Activated CD4-positive, alpha-beta T cell treated with anti-CD3 and anti-CD28 coated beads, Interleukin-2, amount 10 ng/mL, durations not matched to agents 24 days and 14 days (primary cell): Measurements from ENCODE around the gene CFHR1. TPM values are rescaled to one million over a fixed set of nuclear protein-coding genes. Genes with fewer than 3 reads are reported as not detected.
"Not testable (repeated sequence)": the region's sequence is repeated elsewhere in the genome, so short reads cannot be mapped to it uniquely, and the experiment has no call there.

Source experiments
- DNase-seq: peaks from one replicate; pipeline ENCODE4 v3.0.0; 2022
- H3K27ac Mint-ChIP-seq: one replicate; pipeline ENCODE4 v1.8.0; 2022; ENCODE audit warnings: mild to moderate bottlenecking, mixed read lengths
- H3K27me3 Mint-ChIP-seq: one replicate; pipeline ENCODE4 v1.8.0; 2022; ENCODE audit warnings: mixed read lengths
- H3K36me3 Mint-ChIP-seq: one replicate; pipeline ENCODE4 v1.8.0; 2022; ENCODE audit warnings: low read depth, mild to moderate bottlenecking, mixed read lengths
- H3K4me1 Mint-ChIP-seq: one replicate; pipeline ENCODE4 v1.8.0; 2021; ENCODE audit warnings: mixed read lengths
- H3K4me3 Mint-ChIP-seq: one replicate; pipeline ENCODE4 v1.8.0; 2022; ENCODE audit warnings: mild to moderate bottlenecking, moderate library complexity, mixed read lengths
- H3K9me3 Mint-ChIP-seq: one replicate; pipeline ENCODE4 v1.8.0; 2021; ENCODE audit warnings: mixed read lengths
- intact Hi-C: fragments of 100-400 bp; cut with micrococcal nuclease; formaldehyde crosslinking; loops from one replicate; pipeline ENCODE4 v1.15.1; 2023
- total RNA-seq: library from RNA; stranded (reverse); gene quantifications from 2 replicates; pipeline ENCODE4 v1.2.3, GENCODE V29; 2022

CFHR1 gene
- total RNA-seq = not detected in 2 replicates

DNA sequence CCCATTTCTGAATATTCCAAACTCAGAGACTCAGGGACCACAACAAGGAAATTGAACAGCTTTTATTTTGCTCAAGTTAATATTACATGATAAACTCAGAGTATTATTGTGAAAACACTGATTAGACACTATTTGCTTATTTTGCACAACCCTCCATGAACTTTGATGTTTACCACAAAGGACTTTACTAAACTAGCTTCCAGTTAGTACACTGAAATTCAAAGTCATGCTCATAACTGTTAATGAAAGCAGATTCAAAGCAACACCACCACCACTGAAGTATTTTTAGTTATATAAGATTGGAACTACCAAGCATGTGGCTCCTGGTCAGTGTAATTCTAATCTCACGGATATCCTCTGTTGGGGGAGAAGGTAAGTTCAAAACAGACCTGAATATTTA lies at the start of gene CFHR1:
CFHR1 (plus strand) TSS at position 201 of the 400 bp plus-strand sequence; CDS start at position 315, 114 bp downstream.
- not testable (repeated sequence) for H3K4me1 Mint-ChIP-seq, H3K4me3 Mint-ChIP-seq, H3K9me3 Mint-ChIP-seq, H3K27ac Mint-ChIP-seq, H3K27me3 Mint-ChIP-seq, DNase-seq, H3K36me3 Mint-ChIP-seq
- intact Hi-C loops = loop anchor here (10.0 kb wide), 1 partner anchor 125 kb away; the partner anchor contains the start of gene CFHR2

DNA sequence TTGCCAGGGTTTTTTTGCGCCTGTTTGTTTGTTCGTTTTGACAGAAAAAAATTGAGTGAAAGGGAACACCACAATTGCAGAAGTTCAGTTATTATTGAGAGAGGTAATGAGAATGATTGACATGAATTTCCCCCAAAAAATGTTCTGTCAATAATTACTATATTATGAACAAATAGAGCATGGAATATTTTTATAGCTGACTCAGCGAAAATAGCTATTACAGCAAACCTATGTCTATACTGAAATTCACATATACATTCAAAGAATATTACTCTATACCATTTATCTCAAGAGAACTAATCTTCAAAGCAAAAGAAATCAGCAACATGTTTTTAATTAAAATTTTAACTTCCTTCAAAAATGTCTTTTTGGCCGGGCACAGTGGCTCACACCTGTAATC lies 49.7 kb upstream of the CFHR1 start:
- DNase-seq, H3K27me3 Mint-ChIP-seq, H3K4me3 Mint-ChIP-seq, H3K36me3 Mint-ChIP-seq, H3K9me3 Mint-ChIP-seq, intact Hi-C loops, H3K27ac Mint-ChIP-seq, H3K4me1 Mint-ChIP-seq: not testable (repeated sequence)

DNA sequence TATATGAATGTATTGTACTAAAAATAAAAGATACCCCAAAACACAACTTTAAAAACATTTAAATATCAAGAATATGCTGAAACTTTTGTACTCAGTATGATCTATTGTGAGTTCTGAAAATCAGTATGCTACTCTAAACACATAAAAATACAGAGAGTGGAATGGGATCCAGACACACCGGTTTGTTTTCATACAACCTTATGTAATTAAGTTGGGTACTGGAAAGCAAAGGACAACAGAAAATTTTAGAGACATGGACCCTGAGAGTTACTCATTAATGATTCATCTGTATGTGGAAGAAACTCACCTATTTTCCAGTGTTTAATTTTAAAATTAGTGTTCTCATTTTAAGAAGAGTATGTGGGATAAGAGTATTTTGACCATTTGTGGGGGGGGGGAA lies 45.8 kb upstream of the CFHR1 start:
- Mint-ChIP-seq H3K9me3 (no peaks in the 10 kb centered on the region), H3K4me1 (no peaks in the 10 kb centered on the region), H3K27me3 (no peaks in the 10 kb centered on the region), H3K4me3 (no peak overlapping the region), H3K27ac (no peak overlapping the region), H3K36me3 (no peaks in the 10 kb centered on the region)
- no peak for DNase-seq
- intact Hi-C loops = no loop called here

DNA sequence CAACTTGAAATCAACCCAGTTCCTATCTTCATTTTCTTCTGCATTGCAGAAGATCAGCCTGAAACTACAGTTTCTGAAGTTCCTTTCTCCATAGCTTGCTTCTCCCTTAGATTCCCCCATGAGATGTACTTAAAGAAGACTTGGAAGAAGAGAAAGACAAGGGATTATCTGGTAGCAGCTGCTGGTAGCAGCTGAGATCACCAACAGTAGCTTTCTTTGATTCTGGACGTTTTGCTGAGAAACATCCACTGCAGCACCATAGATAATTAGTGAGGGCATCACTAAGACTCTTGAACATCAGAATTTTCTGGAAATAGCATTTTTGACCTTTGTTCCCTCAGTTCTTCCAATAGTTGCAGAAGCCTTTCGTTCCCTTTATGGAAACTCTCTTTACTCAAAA lies 45.4 kb upstream of the CFHR1 start:
- Mint-ChIP-seq H3K9me3 (no peaks in the 10 kb centered on the region), H3K27ac (no peak overlapping the region), H3K4me1 (no peaks in the 10 kb centered on the region), H3K36me3 (no peaks in the 10 kb centered on the region), H3K4me3 (no peak overlapping the region), H3K27me3 (no peaks in the 10 kb centered on the region)
- DNase-seq = no peak
- intact Hi-C loops = no loop called here

DNA sequence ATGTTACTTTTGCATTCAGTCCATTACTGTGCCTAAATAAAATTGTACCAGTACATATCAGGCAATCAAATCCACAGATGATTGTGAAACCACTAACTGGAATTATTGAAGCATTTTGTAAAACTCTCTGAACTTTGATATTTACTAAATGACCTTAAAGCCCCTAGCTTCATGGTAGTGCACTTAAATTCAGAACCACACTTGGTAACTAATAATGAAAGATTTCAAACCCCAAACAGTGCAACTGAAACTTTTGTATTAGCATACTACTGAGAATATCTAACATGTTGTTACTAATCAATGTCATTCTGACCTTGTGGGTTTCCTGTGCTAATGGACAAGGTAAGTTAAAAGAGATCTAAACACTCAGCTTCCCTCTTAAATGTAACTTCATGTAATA lies 44.9 kb upstream of the CFHR1 start, which contains the start of gene CFHR3:
CFHR3 (plus strand) TSS at position 238 of the 400 bp plus-strand sequence; CDS start at position 285, 47 bp downstream.
- H3K4me1 Mint-ChIP-seq = no peaks in the 10 kb centered on the region
- no peaks in the 10 kb centered on the region for H3K9me3 Mint-ChIP-seq
- DNase-seq = no peak
- H3K4me3 Mint-ChIP-seq = no peak within 1 kb of the TSS
- intact Hi-C loops = no loop called here
- no peaks in the 10 kb centered on the region for H3K36me3 Mint-ChIP-seq
- H3K27ac Mint-ChIP-seq = no peak within 1 kb of the TSS
- no peaks in the 10 kb centered on the region for H3K27me3 Mint-ChIP-seq

DNA sequence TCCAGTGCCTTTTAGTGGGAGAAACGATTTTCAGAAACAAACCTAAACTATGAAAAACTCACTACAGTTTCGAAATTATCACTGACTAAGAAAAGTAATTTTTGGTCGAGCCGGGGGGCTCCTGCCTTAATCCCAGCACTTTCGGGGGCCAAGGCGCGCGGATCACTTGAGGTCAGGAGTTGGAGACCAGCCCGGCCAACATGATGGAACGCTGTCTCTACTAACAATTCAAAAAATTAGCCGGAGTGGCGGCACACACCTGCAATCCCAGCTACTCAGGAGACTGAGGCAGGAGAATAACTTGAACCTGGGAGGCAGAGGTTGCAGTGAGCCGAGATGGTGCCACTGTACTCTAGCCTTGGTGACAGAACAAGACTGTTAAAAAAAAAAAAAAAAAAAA lies 41.9 kb upstream of the CFHR1 start:
- H3K4me3 Mint-ChIP-seq = no peak overlapping the region
- H3K27me3 Mint-ChIP-seq = no peaks in the 10 kb centered on the region
- H3K36me3 Mint-ChIP-seq = no peaks in the 10 kb centered on the region
- no peaks in the 10 kb centered on the region for H3K4me1 Mint-ChIP-seq
- H3K27ac Mint-ChIP-seq = no peak overlapping the region
- DNase-seq = no peak
- no peaks in the 10 kb centered on the region for H3K9me3 Mint-ChIP-seq
- intact Hi-C loops = no loop called here

DNA sequence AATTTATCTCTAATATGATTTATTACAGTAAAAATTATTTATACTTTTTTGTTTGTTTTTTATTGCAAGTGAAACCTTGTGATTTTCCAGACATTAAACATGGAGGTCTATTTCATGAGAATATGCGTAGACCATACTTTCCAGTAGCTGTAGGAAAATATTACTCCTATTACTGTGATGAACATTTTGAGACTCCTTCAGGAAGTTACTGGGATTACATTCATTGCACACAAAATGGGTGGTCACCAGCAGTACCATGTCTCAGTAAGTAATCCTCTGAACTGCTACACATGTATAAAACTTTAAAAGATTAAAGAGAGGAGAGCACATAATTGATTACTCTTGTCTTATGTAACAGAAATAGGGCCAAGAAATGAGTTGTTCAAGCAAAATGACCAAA lies 40.4 kb upstream of the CFHR1 start:
- Mint-ChIP-seq H3K27me3 (no peaks in the 10 kb centered on the region), H3K4me1 (no peaks in the 10 kb centered on the region), H3K36me3 (no peaks in the 10 kb centered on the region), H3K4me3 (no peak overlapping the region), H3K9me3 (no peaks in the 10 kb centered on the region), H3K27ac (no peak overlapping the region)
- intact Hi-C loops = no loop called here
- no peak for DNase-seq

DNA sequence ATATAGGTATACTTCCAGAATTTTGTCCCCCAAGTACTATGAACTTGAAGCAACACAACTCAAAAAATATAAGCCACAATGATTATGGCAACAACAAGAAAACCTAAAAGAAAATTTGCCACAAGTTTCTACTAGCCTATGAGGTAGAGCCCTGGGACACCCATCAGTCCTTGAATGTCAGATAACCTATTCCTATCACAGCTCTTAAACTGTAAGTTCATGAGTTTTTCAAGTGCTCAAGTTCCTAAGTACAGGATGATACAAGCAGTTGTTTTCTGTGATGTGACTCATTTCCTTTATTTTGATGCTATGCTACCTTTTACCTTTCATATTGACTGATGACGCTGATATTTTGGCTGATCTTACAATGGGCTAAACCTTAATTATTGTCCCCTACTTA lies 28.3 kb upstream of the CFHR1 start:
- H3K36me3 Mint-ChIP-seq, H3K27ac Mint-ChIP-seq, H3K27me3 Mint-ChIP-seq, H3K4me3 Mint-ChIP-seq, H3K9me3 Mint-ChIP-seq, intact Hi-C loops, DNase-seq, H3K4me1 Mint-ChIP-seq: not testable (repeated sequence)

DNA sequence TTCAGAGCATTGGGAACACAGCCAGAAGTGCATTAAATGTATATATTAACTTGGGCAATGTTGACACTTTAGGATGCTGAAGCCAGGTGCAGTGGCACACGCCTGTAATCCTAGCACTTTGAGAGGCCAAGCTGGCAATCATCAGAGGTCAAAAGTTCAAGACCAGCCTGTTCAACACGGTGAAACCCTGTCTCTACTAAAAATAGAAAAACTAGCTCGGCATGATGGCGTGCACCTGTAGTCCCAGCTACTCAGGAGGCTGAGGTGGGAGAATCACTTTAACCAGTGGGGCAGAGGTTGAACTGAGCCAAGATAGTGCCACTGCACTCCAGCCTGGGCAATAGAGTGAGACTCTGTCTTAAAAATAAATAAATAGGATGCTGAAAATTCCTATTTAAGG lies 25.4 kb upstream of the CFHR1 start:
- DNase-seq, H3K27me3 Mint-ChIP-seq, H3K36me3 Mint-ChIP-seq, H3K27ac Mint-ChIP-seq, H3K4me3 Mint-ChIP-seq, intact Hi-C loops, H3K9me3 Mint-ChIP-seq, H3K4me1 Mint-ChIP-seq: not testable (repeated sequence)

DNA sequence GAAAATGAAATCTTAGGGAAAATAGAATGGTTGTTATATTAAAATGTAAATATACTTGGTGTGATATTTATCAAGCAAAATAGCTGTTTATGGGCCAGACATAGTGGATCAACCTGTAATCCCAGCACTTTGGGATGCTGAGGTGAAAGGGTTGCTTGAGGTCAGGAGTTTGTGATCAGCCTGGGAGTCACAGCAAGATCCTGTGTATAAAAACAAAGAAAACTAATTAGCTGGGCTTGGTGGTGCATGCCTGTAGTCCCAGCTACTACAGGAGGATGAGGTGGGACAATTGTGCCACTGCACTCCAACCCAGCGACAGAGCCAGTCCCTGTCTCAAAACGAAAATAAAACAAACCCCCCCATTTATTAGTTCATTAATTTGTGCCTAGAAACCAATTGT lies 21.6 kb upstream of the CFHR1 start:
- H3K4me3 Mint-ChIP-seq = no peak overlapping the region
- no peaks in the 10 kb centered on the region for H3K36me3 Mint-ChIP-seq
- DNase-seq = no peak
- H3K9me3 Mint-ChIP-seq = no peaks in the 10 kb centered on the region
- H3K4me1 Mint-ChIP-seq = no peaks in the 10 kb centered on the region
- H3K27me3 Mint-ChIP-seq = no peaks in the 10 kb centered on the region
- no peak overlapping the region for H3K27ac Mint-ChIP-seq
- intact Hi-C loops = no loop called here

DNA sequence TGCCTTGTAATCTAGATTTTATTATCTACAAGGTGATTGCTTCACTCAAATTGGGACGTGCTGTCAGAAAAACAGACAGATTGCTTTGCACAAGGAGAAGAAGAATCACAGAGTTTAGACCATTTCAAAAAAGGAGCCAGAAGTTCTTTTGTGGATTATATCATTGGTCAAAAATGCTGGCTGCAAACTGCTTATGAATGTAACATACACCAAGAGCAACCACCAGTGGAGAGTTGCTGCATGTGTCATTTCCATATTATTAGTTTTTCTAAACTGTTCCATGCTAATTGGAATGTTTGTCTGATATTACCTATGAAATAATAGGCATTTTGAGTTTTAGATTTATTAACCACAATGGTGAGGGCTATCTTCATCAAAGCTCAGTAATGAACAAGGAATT lies 17.6 kb upstream of the CFHR1 start:
- H3K36me3 Mint-ChIP-seq, H3K4me3 Mint-ChIP-seq, H3K9me3 Mint-ChIP-seq, H3K27me3 Mint-ChIP-seq, intact Hi-C loops, DNase-seq, H3K27ac Mint-ChIP-seq, H3K4me1 Mint-ChIP-seq: not testable (repeated sequence)

DNA sequence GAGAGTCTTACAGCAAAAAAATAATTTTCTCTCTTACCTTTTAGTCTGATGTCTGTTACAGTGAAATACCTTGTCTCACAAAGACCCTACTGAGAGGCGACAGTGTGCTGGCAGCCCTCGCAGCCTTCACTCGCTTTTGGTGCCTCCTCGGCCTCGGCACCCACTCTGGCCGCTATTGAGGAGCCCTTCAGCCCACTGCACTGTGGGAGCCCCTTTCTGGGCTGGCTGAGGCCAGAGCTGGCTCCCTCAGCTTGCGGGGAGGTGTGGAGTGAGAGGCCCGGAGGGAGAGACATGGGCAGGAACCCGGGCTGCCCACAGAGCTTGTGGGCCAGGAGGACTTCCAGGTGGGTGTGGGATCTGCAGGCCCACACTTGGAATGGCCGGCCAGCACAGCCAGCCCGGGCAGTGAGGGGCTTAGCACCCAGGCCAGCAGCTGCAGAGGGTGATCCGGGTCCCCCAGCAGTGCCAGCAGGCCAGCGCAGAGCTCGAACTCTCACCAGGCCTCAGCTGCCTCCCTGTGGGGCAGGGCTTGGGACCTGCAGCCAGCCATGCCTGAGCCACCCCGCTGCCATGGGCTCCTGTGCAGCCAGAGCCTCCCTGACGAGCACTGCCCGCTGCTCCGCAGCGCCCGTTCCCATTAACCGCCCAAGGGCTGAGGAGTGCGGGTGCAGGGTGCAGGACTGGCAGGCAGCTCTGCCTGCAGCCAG lies 10.8 kb upstream of the CFHR1 start:
- H3K4me3 Mint-ChIP-seq = no peak overlapping the region
- intact Hi-C loops = no loop called here
- no peaks in the 10 kb centered on the region for H3K4me1 Mint-ChIP-seq

DNA sequence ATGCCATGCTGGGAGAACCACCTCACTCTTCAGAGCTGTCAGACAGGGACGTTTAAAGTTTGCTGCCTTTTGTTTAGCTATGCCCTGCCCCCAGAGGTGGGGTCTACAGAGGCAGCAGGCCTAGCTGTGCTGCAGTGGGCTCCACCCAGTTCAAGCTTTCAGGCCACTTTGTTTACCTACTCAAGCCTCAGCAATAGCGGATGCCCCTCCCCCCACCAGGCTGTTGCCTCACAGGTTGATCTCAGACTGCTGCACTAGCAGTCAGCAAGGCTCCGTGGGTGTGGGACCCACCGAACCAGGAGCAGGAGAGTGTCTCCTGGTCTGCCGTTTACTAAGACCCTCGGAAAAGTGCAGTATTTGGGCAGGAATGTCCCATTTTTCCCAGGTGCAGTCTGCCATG lies 2.1 kb upstream of the CFHR1 start:
- not testable (repeated sequence) for H3K36me3 Mint-ChIP-seq, H3K27me3 Mint-ChIP-seq, H3K4me3 Mint-ChIP-seq, DNase-seq, H3K9me3 Mint-ChIP-seq, H3K4me1 Mint-ChIP-seq, H3K27ac Mint-ChIP-seq
- intact Hi-C loops = loop anchor here (10.0 kb wide), 1 partner anchor 127 kb away; the partner anchor contains the start of gene CFHR2

More for the DNA sequence above, 10.8 kb upstream of the CFHR1 start:
- Mint-ChIP-seq H3K36me3 (no peaks in the 10 kb centered on the region), H3K9me3 (no peaks in the 10 kb centered on the region), H3K27me3 (no peaks in the 10 kb centered on the region), H3K27ac (no peak overlapping the region)
- DNase-seq = no peak

DNA sequence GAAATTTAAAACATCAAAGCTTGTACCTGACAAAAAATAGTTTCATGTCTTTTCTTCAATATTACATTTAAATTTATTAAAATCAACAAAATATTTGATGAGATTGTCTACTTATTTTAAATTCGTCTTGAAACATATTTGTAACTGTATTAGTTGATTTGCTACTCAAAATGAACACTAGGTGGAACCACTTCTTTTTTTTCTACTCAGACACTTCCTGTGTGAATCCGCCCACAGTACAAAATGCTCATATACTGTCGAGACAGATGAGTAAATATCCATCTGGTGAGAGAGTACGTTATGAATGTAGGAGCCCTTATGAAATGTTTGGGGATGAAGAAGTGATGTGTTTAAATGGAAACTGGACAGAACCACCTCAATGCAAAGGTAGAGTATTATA lies 8.3 kb downstream of the CFHR1 start:
- H3K4me1 Mint-ChIP-seq, H3K27me3 Mint-ChIP-seq, H3K27ac Mint-ChIP-seq, H3K36me3 Mint-ChIP-seq, intact Hi-C loops, H3K4me3 Mint-ChIP-seq, H3K9me3 Mint-ChIP-seq, DNase-seq: not testable (repeated sequence)
